Keratinocyte (primary cell): ENCODE results near the gene UNC13B.

ENCODE experiments used
- EZH2 ChIP-seq: IDR thresholded peaks from one replicate; pipeline ENCODE4 v1.6.1; 2012; ENCODE audit warnings: inconsistent platforms, mild to moderate bottlenecking, low read length, moderate library complexity
- TF ChIP-seq, protein P1 (sequence below), 3 experiments: IDR thresholded peaks in 1 of 3; conservative IDR thresholded peaks in 1 of 3; optimal IDR thresholded peaks in 1 of 3; 2 replicates in 2 of 3; 3 replicates in 1 of 3; pipeline versions ENCODE3 to v1.5.1; 2011; ENCODE audit warnings: low read length in 3 of 3, mild to moderate bottlenecking in 3 of 3, moderate library complexity in 2 of 3, control low read depth in 1 of 3, inconsistent platforms in 1 of 3; ENCODE audit not compliant: insufficient read depth in 2 of 3; ENCODE audit errors: extremely low read depth in 1 of 3

DNA sequence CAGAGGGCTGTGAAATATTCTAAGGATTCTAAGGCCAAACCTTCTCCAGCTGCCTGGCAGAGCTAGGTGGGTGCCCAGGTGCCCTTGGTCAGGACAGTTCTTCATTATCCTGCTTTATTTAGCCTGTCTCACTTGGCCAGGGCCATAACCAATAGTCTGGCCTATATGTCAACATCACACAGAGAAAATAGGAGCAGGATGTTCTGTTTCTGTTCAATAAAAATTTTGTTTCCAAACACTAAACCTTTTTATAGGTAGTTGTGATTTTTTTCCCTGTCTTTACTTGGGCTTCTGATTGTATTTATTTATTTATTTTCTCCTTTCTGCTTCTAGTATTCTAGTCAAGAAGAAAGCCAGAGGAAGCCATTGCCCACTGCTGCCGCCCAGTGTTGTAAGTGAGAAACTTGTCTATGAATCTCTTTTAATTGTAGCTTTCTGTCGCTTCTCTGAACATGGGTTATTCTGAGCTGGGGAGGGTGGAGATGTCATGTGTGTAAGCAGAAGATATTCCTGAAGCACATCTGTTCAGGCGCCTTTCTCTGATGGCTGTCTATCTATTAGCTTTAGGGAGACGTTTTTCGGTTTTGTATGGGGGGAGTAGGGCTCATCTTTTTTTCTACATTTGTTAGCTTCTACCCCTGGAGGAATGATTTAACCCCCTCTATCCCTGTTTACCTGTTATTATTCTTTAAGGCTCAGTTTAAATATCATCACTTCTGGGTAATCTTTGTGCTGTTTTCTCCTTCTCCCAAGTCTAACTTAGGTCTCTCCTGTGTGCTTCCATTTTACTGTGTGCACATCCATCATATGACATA is 97.1 kb downstream of the UNC13B start:
- TF ChIP-seq, protein P1, sequence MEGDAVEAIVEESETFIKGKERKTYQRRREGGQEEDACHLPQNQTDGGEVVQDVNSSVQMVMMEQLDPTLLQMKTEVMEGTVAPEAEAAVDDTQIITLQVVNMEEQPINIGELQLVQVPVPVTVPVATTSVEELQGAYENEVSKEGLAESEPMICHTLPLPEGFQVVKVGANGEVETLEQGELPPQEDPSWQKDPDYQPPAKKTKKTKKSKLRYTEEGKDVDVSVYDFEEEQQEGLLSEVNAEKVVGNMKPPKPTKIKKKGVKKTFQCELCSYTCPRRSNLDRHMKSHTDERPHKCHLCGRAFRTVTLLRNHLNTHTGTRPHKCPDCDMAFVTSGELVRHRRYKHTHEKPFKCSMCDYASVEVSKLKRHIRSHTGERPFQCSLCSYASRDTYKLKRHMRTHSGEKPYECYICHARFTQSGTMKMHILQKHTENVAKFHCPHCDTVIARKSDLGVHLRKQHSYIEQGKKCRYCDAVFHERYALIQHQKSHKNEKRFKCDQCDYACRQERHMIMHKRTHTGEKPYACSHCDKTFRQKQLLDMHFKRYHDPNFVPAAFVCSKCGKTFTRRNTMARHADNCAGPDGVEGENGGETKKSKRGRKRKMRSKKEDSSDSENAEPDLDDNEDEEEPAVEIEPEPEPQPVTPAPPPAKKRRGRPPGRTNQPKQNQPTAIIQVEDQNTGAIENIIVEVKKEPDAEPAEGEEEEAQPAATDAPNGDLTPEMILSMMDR (optimal IDR thresholded peaks at IDR 0.05 in 1 of 3, IDR thresholded peaks at IDR 0.05 in 1 of 3, conservative IDR thresholded peaks at IDR 0.05 in 1 of 3; ENCODE audit: extremely low read depth in 1 of 3, insufficient read depth in 2 of 3, low read length in 3 of 3) = peak; percentile 37 to 77 (median 62)
- TF ChIP-seq EZH2 = no peak
